ENCODE data around the gene WNT10A.
A peak's percentile ranks its signal among the peaks of the same experiment; 100 is the strongest.
"Not testable (repeated sequence)": the region's sequence is repeated elsewhere in the genome, so short reads cannot be mapped to it uniquely, and the experiment has no call there.

Gene WNT10A

GRCh38 chr2:218880102-218880858 is at the start of gene WNT10A:
WNT10A (plus strand) TSS chr2:218880852; CDS start chr2:218880996, 144 bp downstream.
- peak; percentile 57 to 70 for DNase-seq (ENCODE audit: low read depth in 2 of 2, low spot score in 1 of 2)

- DNase-seq (ENCODE audit: low read depth in 2 of 2, low spot score in 1 of 2): no peak
Measured at GRCh38 chr2:218831378-218831990, 49.2 kb upstream of the WNT10A start, which contains the start of gene PRKAG3. PRKAG3 (minus strand) TSS chr2:218831803.

GRCh38 chr2:218832081-218832480 is 48.6 kb upstream of the WNT10A start:
- DNase-seq (ENCODE audit: low read depth in 2 of 2, low spot score in 1 of 2): no peak

GRCh38 chr2:218832520-218832919 is 48.1 kb upstream of the WNT10A start:
- no peak for DNase-seq (ENCODE audit: low read depth in 2 of 2, low spot score in 1 of 2)

GRCh38 chr2:218833023-218833609 is 47.5 kb upstream of the WNT10A start:
- DNase-seq (ENCODE audit: low read depth in 2 of 2, low spot score in 1 of 2): no peak

GRCh38 chr2:218834685-218835084 is 46.0 kb upstream of the WNT10A start:
- DNase-seq (ENCODE audit: low read depth in 2 of 2, low spot score in 1 of 2): no peak

- no peak for DNase-seq (ENCODE audit: low read depth in 2 of 2, low spot score in 1 of 2)
Measured at GRCh38 chr2:218837495-218837894, 43.2 kb upstream of the WNT10A start.

GRCh38 chr2:218839430-218839829 is 41.2 kb upstream of the WNT10A start:
- no peak for DNase-seq (ENCODE audit: low read depth in 2 of 2, low spot score in 1 of 2)

- DNase-seq (ENCODE audit: low read depth in 2 of 2, low spot score in 1 of 2): no peak
Measured at GRCh38 chr2:218839888-218840287, 40.8 kb upstream of the WNT10A start.

- DNase-seq (ENCODE audit: low read depth in 2 of 2, low spot score in 1 of 2): not testable (repeated sequence)
Measured at GRCh38 chr2:218844334-218844733, 36.3 kb upstream of the WNT10A start.

GRCh38 chr2:218846963-218847362 is 33.7 kb upstream of the WNT10A start:
- not testable (repeated sequence) for DNase-seq (ENCODE audit: low read depth in 2 of 2, low spot score in 1 of 2)

- no peak for DNase-seq (ENCODE audit: low read depth in 2 of 2, low spot score in 1 of 2)
Measured at GRCh38 chr2:218849721-218850120, 30.9 kb upstream of the WNT10A start.

GRCh38 chr2:218850796-218851195 is 29.9 kb upstream of the WNT10A start:
- no peak for DNase-seq (ENCODE audit: low read depth in 2 of 2, low spot score in 1 of 2)

- no peak for DNase-seq (ENCODE audit: low read depth in 2 of 2, low spot score in 1 of 2)
Measured at GRCh38 chr2:218851286-218851685, 29.4 kb upstream of the WNT10A start.

- peak; percentile 29 to 41 for DNase-seq (ENCODE audit: low read depth in 2 of 2, low spot score in 1 of 2)
Measured at GRCh38 chr2:218852911-218853667, 27.6 kb upstream of the WNT10A start.

GRCh38 chr2:218853766-218854165 is 26.9 kb upstream of the WNT10A start:
- DNase-seq (ENCODE audit: low read depth in 2 of 2, low spot score in 1 of 2): no peak

GRCh38 chr2:218854860-218855259 is 25.8 kb upstream of the WNT10A start:
- no peak for DNase-seq (ENCODE audit: low read depth in 2 of 2, low spot score in 1 of 2)

- DNase-seq (ENCODE audit: low read depth in 2 of 2, low spot score in 1 of 2): no peak
Measured at GRCh38 chr2:218855305-218856166, 25.1 kb upstream of the WNT10A start.

- DNase-seq (ENCODE audit: low read depth in 2 of 2, low spot score in 1 of 2): no peak
Measured at GRCh38 chr2:218856167-218856895, 24.3 kb upstream of the WNT10A start.

- no peak for DNase-seq (ENCODE audit: low read depth in 2 of 2, low spot score in 1 of 2)
Measured at GRCh38 chr2:218856896-218857243, 23.8 kb upstream of the WNT10A start.

All from stimulated activated CD8-positive, alpha-beta memory T cell treated with anti-CD3 and anti-CD28 coated beads, Interleukin-4, amount 100 ng/mL, for 1 hour (primary cell).